SU-DHL-6 (cell line): Measurements from ENCODE around the gene SEMA5A.

Source experiments
- EZH2phosphoT487 ChIP-seq: fragments of 200-600 bp; sonication (generic), shearing (Covaris generic); conservative IDR thresholded peaks from 2 replicates; pipeline ENCODE4 v1.6.1; 2018; ENCODE audit warnings: mild to moderate bottlenecking, antibody characterized with exemption, low read length, moderate library complexity, mixed read lengths
- TF ChIP-seq, protein P1 (sequence below): fragments of 200-600 bp; sonication (generic); IDR thresholded peaks from one replicate; pipeline ENCODE4 v1.5.1; 2017; ENCODE audit warnings: antibody characterized with exemption, mild to moderate bottlenecking, low read length, moderate library complexity; ENCODE audit not compliant: insufficient read depth, poor library complexity, severe bottlenecking

- TF ChIP-seq, protein P1, sequence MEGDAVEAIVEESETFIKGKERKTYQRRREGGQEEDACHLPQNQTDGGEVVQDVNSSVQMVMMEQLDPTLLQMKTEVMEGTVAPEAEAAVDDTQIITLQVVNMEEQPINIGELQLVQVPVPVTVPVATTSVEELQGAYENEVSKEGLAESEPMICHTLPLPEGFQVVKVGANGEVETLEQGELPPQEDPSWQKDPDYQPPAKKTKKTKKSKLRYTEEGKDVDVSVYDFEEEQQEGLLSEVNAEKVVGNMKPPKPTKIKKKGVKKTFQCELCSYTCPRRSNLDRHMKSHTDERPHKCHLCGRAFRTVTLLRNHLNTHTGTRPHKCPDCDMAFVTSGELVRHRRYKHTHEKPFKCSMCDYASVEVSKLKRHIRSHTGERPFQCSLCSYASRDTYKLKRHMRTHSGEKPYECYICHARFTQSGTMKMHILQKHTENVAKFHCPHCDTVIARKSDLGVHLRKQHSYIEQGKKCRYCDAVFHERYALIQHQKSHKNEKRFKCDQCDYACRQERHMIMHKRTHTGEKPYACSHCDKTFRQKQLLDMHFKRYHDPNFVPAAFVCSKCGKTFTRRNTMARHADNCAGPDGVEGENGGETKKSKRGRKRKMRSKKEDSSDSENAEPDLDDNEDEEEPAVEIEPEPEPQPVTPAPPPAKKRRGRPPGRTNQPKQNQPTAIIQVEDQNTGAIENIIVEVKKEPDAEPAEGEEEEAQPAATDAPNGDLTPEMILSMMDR = no peak
- TF ChIP-seq EZH2phosphoT487 = no peak
Measured at GRCh38 chr5:9545992-9546851, at the start of gene SEMA5A.
